ENCODE measurements around the gene MCMBP.
"Not testable (repeated sequence)": the region's sequence is repeated elsewhere in the genome, so short reads cannot be mapped to it uniquely, and the experiment has no call there.

Gene MCMBP

GRCh38 chr10:119892188-119893065 lies 19.8 kb upstream of the MCMBP start, which contains the start of gene SEC23IP (continued):
- TF ChIP-seq KLF7 (tag by site-specific recombination; IDR thresholded peaks at IDR 0.05; ENCODE audit: borderline replicate concordance), result 0 out of 2 replicates have a peak, but pooled peaks have one; percentile 55
- no peak for TF ChIP-seq ZSCAN23 (tag by site-specific recombination; IDR thresholded peaks at IDR 0.05)
- TF ChIP-seq RBAK (tag by site-specific recombination; IDR thresholded peaks at IDR 0.05), result no peak
- peak; percentile 58; the same call in 1 of the 2 replicates for TF ChIP-seq ZNF391 (tag by site-specific recombination; IDR thresholded peaks at IDR 0.05; ENCODE audit: borderline replicate concordance, low read depth)
- no peak for TF ChIP-seq ZNF664 (tag by site-specific recombination; IDR thresholded peaks at IDR 0.05)
- no peak for TF ChIP-seq ZBTB7A (tag by site-specific recombination; IDR thresholded peaks at IDR 0.05; ENCODE audit: low read depth)
- TF ChIP-seq ZNF544 (tag by site-specific recombination; IDR thresholded peaks at IDR 0.05), result no peak
- no peak for TF ChIP-seq ZNF423 (tag by site-specific recombination; IDR thresholded peaks at IDR 0.05)
- TF ChIP-seq BCL11A (tag by site-specific recombination; IDR thresholded peaks at IDR 0.05; ENCODE audit: low read depth), result peak; percentile 86
- no peak for TF ChIP-seq ZNF555 (tag by site-specific recombination; conservative IDR thresholded peaks at IDR 0.05)
- no peak for TF ChIP-seq ZNF202 (tag by site-specific recombination; IDR thresholded peaks at IDR 0.05; ENCODE audit: borderline replicate concordance)
- no peak for TF ChIP-seq ZNF175 (tag by site-specific recombination; IDR thresholded peaks at IDR 0.05)
- TF ChIP-seq ZNF16 (tag by site-specific recombination; IDR thresholded peaks at IDR 0.05; ENCODE audit: low read depth), result no peak
- peak; percentile 85 for TF ChIP-seq SP7 (tag by site-specific recombination; IDR thresholded peaks at IDR 0.05)
- TF ChIP-seq ZNF580 (tag by site-specific recombination; IDR thresholded peaks at IDR 0.05), result peak; percentile 96
- TF ChIP-seq ZSCAN4 (tag by site-specific recombination; IDR thresholded peaks at IDR 0.05), result peak; percentile 47; the same call in 1 of the 2 replicates
- TF ChIP-seq ZNF114 (tag by site-specific recombination; IDR thresholded peaks at IDR 0.05), result no peak
- no peak for TF ChIP-seq ZSCAN5A (tag by site-specific recombination; IDR thresholded peaks at IDR 0.05)
- no peak for TF ChIP-seq ZNF223 (tag by site-specific recombination; IDR thresholded peaks at IDR 0.05)
- TF ChIP-seq PRDM6 (tag by site-specific recombination; IDR thresholded peaks at IDR 0.05), result no peak

- H3K4me1 ChIP-seq (ENCODE audit: control insufficient read depth, insufficient read depth, low read length), result peaks cover 22% of the 10 kb centered on the region
- TF ChIP-seq ZNF335 (tag by site-specific recombination; conservative IDR thresholded peaks at IDR 0.05), result peak; percentile 90
- H3K4me3 ChIP-seq (ENCODE audit: low read depth, low read length), result peak overlapping the region; percentile 77
- ChIA-PET CTCF (interaction anchor here (0.6 to 1.4 kb wide), 2 partner anchors 32 to 141 kb away, joined by 3 read pairs; no protein-coding TSS in a partner anchor), POLR2A (interaction anchor here (0.6 to 3.2 kb wide), 12 partner anchors 8 to 241 kb away, joined by 3 to 49 read pairs (median 4); partner anchors contain the start of genes BAG3, INPP5F and MCMBP)
- peaks cover 0 to 18% of the 10 kb centered on the region in 2 experiments; a peak in 1 of 3 replicates for H3K36me3 ChIP-seq (ENCODE audit: control insufficient read depth in 2 of 2, insufficient read depth in 1 of 2, low read length in 2 of 2)
- H3K9me3 ChIP-seq (ENCODE audit: control insufficient read depth, insufficient read depth, low read depth, low read length); H3K27ac ChIP-seq (ENCODE audit: extremely low read depth, low read depth, low read length): not testable (repeated sequence)
These were observed 19.2 kb upstream of the MCMBP start for GRCh38 chr10:119891849-119892187.

- POLR2A ChIA-PET, result interaction anchor here (3.2 kb wide), 1 partner anchor 17 kb away, joined by 49 read pairs; the partner anchor contains the start of gene MCMBP
- H3K4me1 ChIP-seq (ENCODE audit: control insufficient read depth, insufficient read depth, low read length); H3K4me3 ChIP-seq (ENCODE audit: low read depth, low read length); CTCF ChIA-PET; H3K27ac ChIP-seq (ENCODE audit: extremely low read depth, low read depth, low read length); H3K9me3 ChIP-seq (ENCODE audit: control insufficient read depth, insufficient read depth, low read depth, low read length): not testable (repeated sequence)
- peaks cover 0 to 13% of the 10 kb centered on the region in 2 experiments; a peak in 1 of 3 replicates for H3K36me3 ChIP-seq (ENCODE audit: control insufficient read depth in 2 of 2, insufficient read depth in 1 of 2, low read length in 2 of 2)
These were observed 17.7 kb upstream of the MCMBP start for GRCh38 chr10:119890307-119890706.

- H3K4me1 ChIP-seq (ENCODE audit: control insufficient read depth, insufficient read depth, low read length); H3K9me3 ChIP-seq (ENCODE audit: control insufficient read depth, insufficient read depth, low read depth, low read length); H3K4me3 ChIP-seq (ENCODE audit: low read depth, low read length); H3K27ac ChIP-seq (ENCODE audit: extremely low read depth, low read depth, low read length); H3K36me3 ChIP-seq (ENCODE audit: control insufficient read depth in 2 of 2, insufficient read depth in 1 of 2, low read length in 2 of 2); POLR2A ChIA-PET; CTCF ChIA-PET: not testable (repeated sequence)
These were observed 16.6 kb upstream of the MCMBP start for GRCh38 chr10:119889201-119889600.

Measured in HEK293 (cell line).